ENCODE data around the gene WARS2. TPM values are rescaled to one million over a fixed set of nuclear protein-coding genes. Genes with fewer than 3 reads are reported as not detected.

The WARS2 gene
- total RNA-seq, 1 experiment from 2014 or later, result 18.2 TPM

- in situ Hi-C loops (cut with HindIII; ENCODE audit: low pct_unique_long_range_greater_than_20kb, low sequenced_read_pairs), result no loop called here
Measured at GRCh38 chr1:119061700-119062099, 78.8 kb downstream of the WARS2 start.

DNA sequence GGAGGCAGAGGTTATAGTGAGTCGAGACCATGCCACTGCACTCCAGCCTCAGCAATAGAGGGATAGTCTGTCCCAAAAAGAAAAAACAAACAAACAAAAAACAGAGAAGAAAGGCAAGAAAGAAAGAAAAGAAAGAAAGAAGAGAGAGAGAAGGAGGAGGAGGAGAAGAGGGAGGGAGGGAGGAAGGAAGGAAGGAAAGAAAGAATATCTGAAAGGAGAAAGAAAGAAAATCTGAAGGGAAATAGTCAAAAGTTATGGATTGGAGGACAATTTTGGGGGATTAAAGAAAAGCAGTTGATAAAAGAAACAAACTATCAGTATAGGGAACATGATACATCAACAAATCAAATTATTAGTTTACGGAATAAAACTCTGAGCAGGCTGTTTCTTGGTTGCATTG lies 84.9 kb downstream of the WARS2 start:
- DNase-seq (ENCODE audit: low read depth, low spot score), result no peak
- in situ Hi-C loops (cut with HindIII; ENCODE audit: low pct_unique_long_range_greater_than_20kb, low sequenced_read_pairs), result no loop called here

More at GRCh38 chr1:119061700-119062099, 78.8 kb downstream of the WARS2 start:
- no peak for DNase-seq (ENCODE audit: low read depth, low spot score)

DNA sequence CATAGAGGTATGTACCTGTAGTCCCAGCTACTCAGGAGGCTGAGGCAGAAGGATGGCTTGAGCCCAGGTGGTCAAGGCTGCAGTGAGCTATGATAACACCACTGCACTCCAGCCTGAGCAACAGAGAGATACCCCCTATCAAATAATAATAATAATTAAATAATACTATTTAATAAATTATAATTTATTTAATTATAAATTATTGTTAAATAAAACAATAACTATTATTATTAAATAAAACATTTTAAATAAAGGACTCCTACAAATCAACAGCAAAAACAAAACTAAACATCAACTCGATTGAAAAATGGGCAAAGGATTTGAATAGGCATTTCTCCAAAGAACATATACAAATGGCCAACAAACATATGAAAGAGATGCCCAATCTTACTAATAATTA lies 86.5 kb downstream of the WARS2 start:
- in situ Hi-C loops (cut with HindIII; ENCODE audit: low pct_unique_long_range_greater_than_20kb, low sequenced_read_pairs), result no loop called here
- DNase-seq (ENCODE audit: low read depth, low spot score), result no peak

DNA sequence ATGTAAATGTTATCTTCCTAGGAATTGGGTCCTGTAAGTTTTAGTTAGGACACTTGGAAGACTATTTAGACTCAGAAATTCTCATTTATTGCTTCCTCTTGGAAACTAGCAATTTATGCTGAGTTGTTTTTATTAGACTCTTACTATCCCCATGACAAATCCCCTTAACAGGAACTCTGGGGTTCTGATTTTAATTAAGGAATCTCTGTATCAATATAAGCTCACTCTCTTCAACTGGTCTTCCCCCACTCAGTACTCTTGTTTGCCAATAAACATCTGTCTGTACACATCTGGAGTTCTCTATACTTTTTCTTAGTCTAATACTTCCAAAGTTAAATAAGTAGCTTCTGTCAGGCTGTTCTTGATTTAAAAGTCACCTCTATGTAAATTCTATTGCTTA lies 88.2 kb downstream of the WARS2 start:
- in situ Hi-C loops (cut with HindIII; ENCODE audit: low pct_unique_long_range_greater_than_20kb, low sequenced_read_pairs), result no loop called here
- no peak for DNase-seq (ENCODE audit: low read depth, low spot score)

DNA sequence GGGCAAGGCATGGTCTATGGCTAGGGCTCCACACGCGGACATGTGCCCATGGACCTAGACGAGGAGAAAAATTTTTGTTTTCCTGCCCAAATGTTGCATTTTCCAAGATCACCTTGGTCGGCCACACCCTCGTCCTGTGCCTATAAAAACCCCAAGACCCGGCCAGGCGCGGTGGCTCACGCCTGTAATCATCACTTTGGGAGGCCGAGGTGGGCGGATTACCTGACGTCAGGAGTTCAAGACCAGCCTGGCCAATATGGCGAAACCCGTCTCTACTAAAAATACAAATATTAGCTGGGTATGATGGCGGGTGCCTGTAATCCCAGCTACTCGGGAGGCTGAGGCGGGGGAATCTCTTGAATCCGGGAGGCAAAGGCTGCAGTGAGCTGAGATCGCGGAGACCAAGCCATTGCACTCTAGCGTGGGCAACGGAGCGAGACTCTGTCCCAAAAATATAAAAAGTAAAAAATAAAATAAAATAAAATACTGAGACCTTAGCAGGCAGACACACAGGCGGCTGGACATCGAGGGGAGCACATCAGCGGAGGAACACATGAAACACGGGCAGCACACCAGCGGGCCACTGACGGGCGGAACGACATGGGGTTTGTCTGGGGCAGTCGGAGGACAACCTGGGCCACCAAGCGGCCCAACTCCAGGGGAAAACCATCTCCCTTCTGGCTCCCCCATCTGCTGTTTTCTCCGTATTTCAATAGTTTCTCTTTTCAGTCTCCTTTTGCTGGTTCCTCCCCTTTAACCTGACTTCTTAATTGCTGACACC lies 91.6 kb downstream of the WARS2 start:
- no peak for DNase-seq (ENCODE audit: low read depth, low spot score)
- in situ Hi-C loops (cut with HindIII; ENCODE audit: low pct_unique_long_range_greater_than_20kb, low sequenced_read_pairs), result no loop called here

- in situ Hi-C loops (cut with HindIII; ENCODE audit: low pct_unique_long_range_greater_than_20kb, low sequenced_read_pairs), result no loop called here
- no peak for DNase-seq (ENCODE audit: low read depth, low spot score)
Measured at GRCh38 chr1:119046785-119047438, 93.5 kb downstream of the WARS2 start.

- no peak for DNase-seq (ENCODE audit: low read depth, low spot score)
- in situ Hi-C loops (cut with HindIII; ENCODE audit: low pct_unique_long_range_greater_than_20kb, low sequenced_read_pairs), result no loop called here
Measured at GRCh38 chr1:119046429-119046784, 94.0 kb downstream of the WARS2 start.

- in situ Hi-C loops (cut with HindIII; ENCODE audit: low pct_unique_long_range_greater_than_20kb, low sequenced_read_pairs), result no loop called here
- DNase-seq (ENCODE audit: low read depth, low spot score), result no peak
Measured at GRCh38 chr1:119045096-119045746, 95.2 kb downstream of the WARS2 start.

GRCh38 chr1:119040906-119041305 lies 99.5 kb downstream of the WARS2 start:
- DNase-seq (ENCODE audit: low read depth, low spot score), result no peak

GRCh38 chr1:119040489-119040888 lies 100.0 kb downstream of the WARS2 start:
- no peak for DNase-seq (ENCODE audit: low read depth, low spot score)
- in situ Hi-C loops (cut with HindIII; ENCODE audit: low pct_unique_long_range_greater_than_20kb, low sequenced_read_pairs), result no loop called here

More at GRCh38 chr1:119040906-119041305, 99.5 kb downstream of the WARS2 start:
- in situ Hi-C loops (cut with HindIII; ENCODE audit: low pct_unique_long_range_greater_than_20kb, low sequenced_read_pairs), result no loop called here

GRCh38 chr1:119038363-119038762 lies 102.1 kb downstream of the WARS2 start:
- in situ Hi-C loops (cut with HindIII; ENCODE audit: low pct_unique_long_range_greater_than_20kb, low sequenced_read_pairs), result no loop called here
- no peak for DNase-seq (ENCODE audit: low read depth, low spot score)

- no peak for DNase-seq (ENCODE audit: low read depth, low spot score)
- in situ Hi-C loops (cut with HindIII; ENCODE audit: low pct_unique_long_range_greater_than_20kb, low sequenced_read_pairs), result no loop called here
Measured at GRCh38 chr1:119034359-119034758, 106.1 kb downstream of the WARS2 start.

DNA sequence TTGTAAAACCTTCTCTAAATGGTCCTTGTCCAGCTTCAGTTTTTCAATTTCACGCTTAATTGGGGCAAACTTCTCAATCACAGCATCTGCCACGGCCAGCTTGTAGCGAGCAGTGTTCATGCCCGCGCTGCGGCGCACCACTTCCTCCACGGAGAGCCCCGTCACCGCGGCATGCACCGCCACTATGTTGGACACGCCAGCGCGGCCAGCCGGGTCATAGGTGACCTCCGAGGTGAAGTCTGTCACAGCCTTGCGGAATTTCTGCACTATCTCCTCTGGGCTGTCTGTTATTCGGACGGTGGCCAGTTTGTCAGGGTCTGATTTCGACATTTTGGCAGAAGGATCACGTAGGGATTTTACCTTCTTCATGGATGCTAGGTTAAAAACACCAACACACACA lies 107.5 kb downstream of the WARS2 start:
- in situ Hi-C loops (cut with HindIII; ENCODE audit: low pct_unique_long_range_greater_than_20kb, low sequenced_read_pairs), result no loop called here
- no peak for DNase-seq (ENCODE audit: low read depth, low spot score)

DNA sequence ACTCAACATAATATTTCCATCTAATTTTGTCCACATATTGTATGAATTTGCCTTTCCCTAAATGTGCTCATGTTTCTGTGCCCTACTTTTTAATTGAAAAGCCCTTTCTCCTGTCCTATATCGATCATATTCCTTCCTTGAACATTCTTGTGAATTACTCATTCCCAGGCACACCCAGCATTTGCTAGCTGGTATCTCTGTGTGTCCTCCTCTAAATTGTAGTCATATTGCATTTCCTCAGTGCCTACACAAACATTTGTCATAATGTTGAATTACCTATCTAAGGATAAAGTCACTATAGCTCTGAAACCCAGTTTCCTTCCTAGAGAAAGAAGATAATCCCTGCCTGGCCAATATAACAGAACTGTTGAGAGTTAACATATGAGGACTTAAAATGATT lies 112.7 kb downstream of the WARS2 start:
- in situ Hi-C loops (cut with HindIII; ENCODE audit: low pct_unique_long_range_greater_than_20kb, low sequenced_read_pairs), result no loop called here
- DNase-seq (ENCODE audit: low read depth, low spot score), result no peak

- no peak for DNase-seq (ENCODE audit: low read depth, low spot score)
- in situ Hi-C loops (cut with HindIII; ENCODE audit: low pct_unique_long_range_greater_than_20kb, low sequenced_read_pairs), result no loop called here
Measured at GRCh38 chr1:119026956-119027355, 113.5 kb downstream of the WARS2 start.

DNA sequence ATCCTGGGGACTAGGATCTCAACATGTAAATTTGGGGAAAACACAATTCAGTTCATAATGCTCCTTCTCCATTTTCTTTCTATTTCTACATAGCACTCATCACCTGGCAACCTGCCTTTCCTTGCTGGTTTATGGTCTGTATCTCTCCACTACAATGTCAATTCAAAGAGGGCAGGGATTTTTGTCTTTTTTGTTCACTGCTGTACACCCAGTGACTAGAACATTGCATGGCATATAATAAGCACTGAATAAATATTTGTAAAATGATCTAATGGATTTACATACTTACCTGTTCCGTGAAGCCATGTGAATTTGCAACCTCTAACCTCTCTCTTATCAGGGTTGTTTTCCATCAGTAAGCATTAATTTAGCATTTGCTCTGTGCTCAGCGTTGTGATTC lies 124.9 kb downstream of the WARS2 start:
- in situ Hi-C loops (cut with HindIII; ENCODE audit: low pct_unique_long_range_greater_than_20kb, low sequenced_read_pairs), result no loop called here
- no peak for DNase-seq (ENCODE audit: low read depth, low spot score)

- in situ Hi-C loops (cut with HindIII; ENCODE audit: low pct_unique_long_range_greater_than_20kb, low sequenced_read_pairs), result no loop called here
- DNase-seq (ENCODE audit: low read depth, low spot score), result no peak
Measured at GRCh38 chr1:119012383-119012782, 128.1 kb downstream of the WARS2 start.

DNA sequence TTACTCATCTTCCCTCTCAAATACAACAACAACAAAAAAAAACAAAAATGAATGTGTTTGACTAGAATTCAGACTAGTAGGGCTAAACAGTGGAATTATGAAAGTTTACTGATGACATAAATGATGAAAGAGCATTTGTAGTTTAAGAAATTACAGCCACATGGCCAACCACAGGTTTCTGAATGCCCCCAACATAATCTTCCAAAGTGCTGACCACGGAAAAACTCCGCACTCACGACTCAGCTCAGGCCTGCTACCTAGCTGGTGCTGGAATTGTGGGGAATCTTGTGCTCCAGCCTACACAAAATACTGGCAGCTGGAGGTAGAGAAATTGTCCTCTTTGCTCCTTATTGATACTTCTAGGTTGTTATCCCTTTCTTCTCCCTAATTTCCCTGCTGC lies 128.7 kb downstream of the WARS2 start:
- in situ Hi-C loops (cut with HindIII; ENCODE audit: low pct_unique_long_range_greater_than_20kb, low sequenced_read_pairs), result no loop called here
- no peak for DNase-seq (ENCODE audit: low read depth, low spot score)

DNA sequence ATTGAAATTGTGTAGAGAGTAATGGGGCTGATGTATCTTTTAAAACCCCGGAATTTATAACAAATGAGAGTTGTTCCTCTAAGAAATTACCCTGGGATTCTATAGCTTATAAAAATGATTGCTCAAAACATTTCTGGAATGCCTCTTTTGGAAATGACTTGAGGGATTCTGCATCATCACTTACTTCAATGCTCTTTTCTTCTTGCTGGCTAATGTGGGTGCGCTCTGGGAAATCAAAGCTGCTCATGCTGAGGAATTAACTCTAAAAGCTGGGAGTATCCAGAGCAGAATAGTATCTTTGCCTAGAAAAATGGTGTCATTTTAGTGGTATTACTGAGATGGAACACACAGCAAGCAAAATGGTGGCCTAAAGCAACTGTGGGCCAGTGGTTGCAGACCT lies 129.3 kb downstream of the WARS2 start:
- no peak for DNase-seq (ENCODE audit: low read depth, low spot score)
- in situ Hi-C loops (cut with HindIII; ENCODE audit: low pct_unique_long_range_greater_than_20kb, low sequenced_read_pairs), result no loop called here
